Upper lobe of right lung (tissue), 1 donor: ENCODE data around the gene ZNF202. TPM values are rescaled to one million over a fixed set of nuclear protein-coding genes. Genes with fewer than 3 reads are reported as not detected.

ENCODE experiments used
- ATAC-seq: fragments of 200-7000 bp; cut with Tn5 transposase; one replicate; pipeline ENCODE4 v1.9.1; 2020; ENCODE audit warnings: mild to moderate bottlenecking, moderate library complexity
- DNase-seq: peaks from one replicate; pipeline ENCODE4 v3.0.0-alpha.2; 2020
- H3K27ac ChIP-seq: fragments of 200-600 bp; one replicate; pipeline ENCODE4 v1.8.0; 2022
- H3K27me3 ChIP-seq: fragments of 200-600 bp; one replicate; pipeline ENCODE4 v1.8.0; 2022; ENCODE audit warnings: mild to moderate bottlenecking
- H3K36me3 ChIP-seq: fragments of 200-600 bp; one replicate; pipeline ENCODE4 v1.8.0; 2022
- H3K4me1 ChIP-seq: fragments of 200-600 bp; one replicate; pipeline ENCODE4 v1.8.0; 2022
- H3K4me3 ChIP-seq: fragments of 200-600 bp; one replicate; pipeline ENCODE4 v1.8.0; 2022; ENCODE audit warnings: mild to moderate bottlenecking
- H3K9me3 ChIP-seq: fragments of 200-600 bp; one replicate; pipeline ENCODE4 v1.8.0; 2022
- CTCF ChIP-seq: fragments of 200-600 bp; IDR thresholded peaks from one replicate; pipeline ENCODE4 v1.8.0; 2022; ENCODE audit warnings: antibody characterized with exemption
- intact Hi-C: fragments of 100-400 bp; cut with DNase I; formaldehyde crosslinking; loops from one replicate; pipeline ENCODE4 v1.11.0; 2022
- total RNA-seq: library from RNA; stranded (reverse); fragmentation: NEBNext Ultra II Directional; extraction: Animal tissue kit (Norgen Biotek cat#: 25700); gene quantifications from one replicate; pipeline ENCODE4 v1.2.1, GENCODE V29; 2021
- donor health status: DM: no; HTN: yes; CAD: no; lungs with severe emphysema.

Gene ZNF202
- total RNA-seq, 1 donor from 2014 or later, result 9.6 TPM

DNA sequence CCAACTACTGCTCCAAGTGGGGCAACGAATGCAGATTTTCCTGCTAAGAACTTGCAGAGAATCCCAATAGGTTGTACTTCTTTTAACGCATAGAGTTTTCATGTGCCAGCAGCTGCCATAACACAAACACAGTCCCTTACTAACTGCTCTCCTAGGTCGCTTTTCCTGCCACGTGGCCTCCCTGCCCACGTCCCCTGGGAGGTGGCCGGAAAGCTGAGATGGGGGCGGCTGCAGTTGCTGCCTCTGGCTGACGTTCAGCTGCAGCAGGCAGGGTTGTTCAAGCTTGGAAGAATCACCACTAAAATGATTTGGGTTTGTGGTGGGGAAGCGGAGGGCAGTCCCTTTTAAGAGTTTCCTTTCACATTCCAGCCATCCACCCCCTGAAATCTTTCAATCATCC is 39.3 kb downstream of the ZNF202 start:
- no peak overlapping the region for H3K4me3 ChIP-seq
- H3K27me3 ChIP-seq, result no peaks in the 10 kb centered on the region
- no peak for DNase-seq

DNA sequence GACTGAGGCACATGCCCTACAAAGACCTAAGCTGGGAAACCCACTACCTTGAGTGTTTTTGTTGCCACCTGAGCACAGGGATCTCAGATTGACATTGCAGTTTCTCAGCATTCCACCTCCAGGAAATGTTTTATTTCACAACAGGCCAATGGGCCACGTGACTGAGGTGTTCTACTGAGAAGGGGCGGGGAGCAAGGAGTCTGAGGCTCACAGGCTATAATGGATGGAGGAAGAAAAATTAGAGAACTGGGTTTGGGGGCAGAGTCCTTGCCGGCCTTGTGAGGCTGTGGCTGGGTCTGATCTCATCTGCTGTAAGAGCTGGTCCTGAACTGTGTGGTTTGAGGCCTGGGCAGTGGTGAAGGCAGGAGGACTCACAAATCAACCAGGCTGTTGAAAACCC is 40.7 kb downstream of the ZNF202 start:
- intact Hi-C loops, result no loop called here
- Histone ChIP-seq H3K27ac (no peak overlapping the region), H3K36me3 (no peaks in the 10 kb centered on the region), H3K27me3 (no peaks in the 10 kb centered on the region), H3K4me3 (no peak overlapping the region), H3K9me3 (no peaks in the 10 kb centered on the region), H3K4me1 (no peaks in the 10 kb centered on the region)
- no peak for TF ChIP-seq CTCF
- peak; percentile 35 for ATAC-seq
- DNase-seq, result no peak

More for the DNA sequence above, 39.3 kb downstream of the ZNF202 start:
- intact Hi-C loops, result no loop called here
- ATAC-seq, result no peak
- no peaks in the 10 kb centered on the region for H3K9me3 ChIP-seq
- no peak for TF ChIP-seq CTCF
- no peaks in the 10 kb centered on the region for H3K4me1 ChIP-seq
- no peak overlapping the region for H3K27ac ChIP-seq
- H3K36me3 ChIP-seq, result no peaks in the 10 kb centered on the region

- no peak for TF ChIP-seq CTCF
- no peaks in the 10 kb centered on the region for H3K9me3 ChIP-seq
- peaks cover 10% of the 10 kb centered on the region for H3K27me3 ChIP-seq
- no peak overlapping the region for H3K4me3 ChIP-seq
- H3K4me1 ChIP-seq, result no peaks in the 10 kb centered on the region
- intact Hi-C loops, result no loop called here
- H3K36me3 ChIP-seq, result no peaks in the 10 kb centered on the region
- ATAC-seq (no peak), DNase-seq (no peak)
- H3K27ac ChIP-seq, result no peak overlapping the region
Observed at GRCh38 chr11:123698546-123699127, 42.8 kb downstream of the ZNF202 start.

DNA sequence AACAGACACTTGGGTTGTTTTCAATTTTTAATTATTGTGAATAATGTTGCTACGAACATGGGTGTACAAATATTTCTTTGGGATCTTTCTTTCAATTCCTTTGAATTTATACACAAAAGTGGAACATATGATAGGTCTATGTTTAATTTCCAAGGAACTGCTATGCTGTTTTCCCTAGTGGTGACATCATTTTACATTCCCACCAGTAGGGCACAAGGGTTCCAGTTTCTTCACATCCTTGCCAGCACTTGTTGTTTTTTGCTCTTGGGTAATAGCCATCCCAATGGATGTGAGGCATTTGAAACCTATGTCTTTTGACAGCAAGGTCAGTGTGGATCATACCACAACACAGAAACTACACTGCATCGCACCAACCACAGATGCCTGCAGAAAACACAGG is 45.3 kb downstream of the ZNF202 start:
- no peak for DNase-seq
- Histone ChIP-seq H3K9me3 (no peaks in the 10 kb centered on the region), H3K4me1 (no peaks in the 10 kb centered on the region), H3K27me3 (peaks cover 20% of the 10 kb centered on the region), H3K4me3 (no peak overlapping the region), H3K36me3 (no peaks in the 10 kb centered on the region), H3K27ac (no peak overlapping the region)
- no peak for ATAC-seq
- no peak for TF ChIP-seq CTCF
- intact Hi-C loops, result no loop called here

- Histone ChIP-seq H3K9me3 (no peaks in the 10 kb centered on the region), H3K36me3 (no peaks in the 10 kb centered on the region), H3K4me1 (no peaks in the 10 kb centered on the region), H3K27ac (no peak overlapping the region), H3K4me3 (no peak overlapping the region), H3K27me3 (peaks cover 25% of the 10 kb centered on the region)
- intact Hi-C loops, result no loop called here
- TF ChIP-seq CTCF, result no peak
- no peak for DNase-seq
- no peak for ATAC-seq
Observed at GRCh38 chr11:123695231-123695630, 46.2 kb downstream of the ZNF202 start.

GRCh38 chr11:123694551-123694950 is 46.9 kb downstream of the ZNF202 start:
- no peak for TF ChIP-seq CTCF
- H3K9me3 ChIP-seq, result no peaks in the 10 kb centered on the region
- DNase-seq (no peak), ATAC-seq (no peak)
- H3K27me3 ChIP-seq, result peaks cover 32% of the 10 kb centered on the region
- H3K36me3 ChIP-seq, result no peaks in the 10 kb centered on the region
- intact Hi-C loops, result no loop called here
- no peak overlapping the region for H3K27ac ChIP-seq
- H3K4me1 ChIP-seq, result no peaks in the 10 kb centered on the region
- no peak overlapping the region for H3K4me3 ChIP-seq
